ENCODE measurements around the gene ZEB1.

DNA sequence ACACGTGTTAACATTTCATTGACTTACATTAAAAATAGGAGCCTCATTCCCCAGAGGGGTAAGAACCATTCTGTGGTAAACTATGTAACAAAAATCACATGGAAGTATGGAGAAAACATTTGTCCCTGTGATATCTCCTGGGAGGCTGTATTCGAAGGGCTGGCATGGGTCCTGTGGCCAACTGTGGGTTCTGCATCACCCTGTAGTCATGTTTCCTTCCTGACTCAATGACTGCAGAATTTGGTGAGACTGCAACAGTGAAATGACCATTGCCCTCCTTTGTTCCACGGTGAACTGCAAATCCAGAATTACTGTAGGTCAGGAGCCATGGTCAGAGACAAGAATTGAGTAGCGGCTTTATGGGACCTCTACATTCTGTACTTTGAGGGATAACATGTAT lies 3.6 kb upstream of the ZEB1 start:
- TF ChIP-seq, protein P1, sequence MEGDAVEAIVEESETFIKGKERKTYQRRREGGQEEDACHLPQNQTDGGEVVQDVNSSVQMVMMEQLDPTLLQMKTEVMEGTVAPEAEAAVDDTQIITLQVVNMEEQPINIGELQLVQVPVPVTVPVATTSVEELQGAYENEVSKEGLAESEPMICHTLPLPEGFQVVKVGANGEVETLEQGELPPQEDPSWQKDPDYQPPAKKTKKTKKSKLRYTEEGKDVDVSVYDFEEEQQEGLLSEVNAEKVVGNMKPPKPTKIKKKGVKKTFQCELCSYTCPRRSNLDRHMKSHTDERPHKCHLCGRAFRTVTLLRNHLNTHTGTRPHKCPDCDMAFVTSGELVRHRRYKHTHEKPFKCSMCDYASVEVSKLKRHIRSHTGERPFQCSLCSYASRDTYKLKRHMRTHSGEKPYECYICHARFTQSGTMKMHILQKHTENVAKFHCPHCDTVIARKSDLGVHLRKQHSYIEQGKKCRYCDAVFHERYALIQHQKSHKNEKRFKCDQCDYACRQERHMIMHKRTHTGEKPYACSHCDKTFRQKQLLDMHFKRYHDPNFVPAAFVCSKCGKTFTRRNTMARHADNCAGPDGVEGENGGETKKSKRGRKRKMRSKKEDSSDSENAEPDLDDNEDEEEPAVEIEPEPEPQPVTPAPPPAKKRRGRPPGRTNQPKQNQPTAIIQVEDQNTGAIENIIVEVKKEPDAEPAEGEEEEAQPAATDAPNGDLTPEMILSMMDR (IDR thresholded peaks at IDR 0.05): no peak
- TF ChIP-seq POLR2AphosphoS5 (IDR thresholded peaks at IDR 0.05): no peak

Data from transverse colon (tissue), 4 donors.